ENCODE results near the gene NT5C1B. TPM values are rescaled to one million over a fixed set of nuclear protein-coding genes. Genes with fewer than 3 reads are reported as not detected.
A peak's percentile ranks its signal among the peaks of the same experiment; 100 is the strongest.

The NT5C1B gene
- polyA plus RNA-seq, 6 donors from 2014 or later, result 0.25 to 0.64 (median 0.39) TPM; not detected in 2

GRCh38 chr2:18612133-18612532 lies 22.8 kb upstream of the NT5C1B start:
- no peaks in the 10 kb centered on the region for H3K27me3 Mint-ChIP-seq
- peaks cover 0 to 5% (median under 1%) of the 10 kb centered on the region in 7 donors for H3K9me3 Mint-ChIP-seq
- DNase-seq (no peak), ATAC-seq (ENCODE audit: low read depth in 2 of 2) (no peak)
- H3K4me3 Mint-ChIP-seq, result no peak overlapping the region
- H3K4me1 Mint-ChIP-seq, result no peaks in the 10 kb centered on the region
- H3K27ac Mint-ChIP-seq, result no peak overlapping the region
- H3K36me3 Mint-ChIP-seq, result no peaks in the 10 kb centered on the region

GRCh38 chr2:18611604-18612003 lies 22.2 kb upstream of the NT5C1B start:
- H3K27ac Mint-ChIP-seq, result no peak overlapping the region
- no peaks in the 10 kb centered on the region for H3K27me3 Mint-ChIP-seq
- no peaks in the 10 kb centered on the region for H3K4me1 Mint-ChIP-seq
- ATAC-seq (ENCODE audit: low read depth in 2 of 2), result no peak
- no peak for DNase-seq
- H3K9me3 Mint-ChIP-seq, result peaks cover 0 to 5% (median 0%) of the 10 kb centered on the region in 7 donors
- H3K36me3 Mint-ChIP-seq, result no peaks in the 10 kb centered on the region
- H3K4me3 Mint-ChIP-seq, result no peak overlapping the region

DNA sequence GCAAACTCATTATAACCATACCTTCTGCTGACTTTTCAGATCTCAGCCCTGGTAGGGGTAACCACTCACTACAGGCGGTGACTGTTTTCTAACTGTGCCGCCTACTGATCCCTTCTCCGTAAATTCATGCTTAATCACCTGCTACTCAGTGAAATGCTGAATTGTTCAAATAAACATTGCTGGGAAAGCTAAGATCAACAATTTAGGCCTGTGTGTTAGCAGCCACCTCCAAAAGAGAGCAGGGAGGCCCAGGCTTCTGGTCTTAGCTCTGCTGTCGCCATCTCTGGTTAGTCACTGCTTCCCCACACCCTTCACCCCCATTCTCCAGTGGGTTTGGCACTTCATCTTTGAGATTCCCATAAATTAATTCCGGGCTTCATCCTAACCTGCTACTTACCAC lies 21.8 kb upstream of the NT5C1B start:
- H3K36me3 Mint-ChIP-seq, result no peaks in the 10 kb centered on the region
- no peaks in the 10 kb centered on the region for H3K27me3 Mint-ChIP-seq

GRCh38 chr2:18610651-18611050 lies 21.3 kb upstream of the NT5C1B start:
- ATAC-seq (ENCODE audit: low read depth in 2 of 2) (no peak), DNase-seq (no peak)
- H3K9me3 Mint-ChIP-seq, result peaks cover 0 to 4% (median 0%) of the 10 kb centered on the region in 7 donors
- H3K27ac Mint-ChIP-seq, result no peak overlapping the region
- H3K36me3 Mint-ChIP-seq, result no peaks in the 10 kb centered on the region
- no peaks in the 10 kb centered on the region for H3K4me1 Mint-ChIP-seq
- H3K27me3 Mint-ChIP-seq, result no peaks in the 10 kb centered on the region
- no peak overlapping the region for H3K4me3 Mint-ChIP-seq

More for the DNA sequence above, 21.8 kb upstream of the NT5C1B start:
- no peak for DNase-seq
- Mint-ChIP-seq H3K4me1 (no peaks in the 10 kb centered on the region), H3K27ac (no peak overlapping the region), H3K4me3 (no peak overlapping the region), H3K9me3 (peaks cover 0 to 4% (median 0%) of the 10 kb centered on the region in 7 donors)
- ATAC-seq (ENCODE audit: low read depth in 2 of 2), result no peak

DNA sequence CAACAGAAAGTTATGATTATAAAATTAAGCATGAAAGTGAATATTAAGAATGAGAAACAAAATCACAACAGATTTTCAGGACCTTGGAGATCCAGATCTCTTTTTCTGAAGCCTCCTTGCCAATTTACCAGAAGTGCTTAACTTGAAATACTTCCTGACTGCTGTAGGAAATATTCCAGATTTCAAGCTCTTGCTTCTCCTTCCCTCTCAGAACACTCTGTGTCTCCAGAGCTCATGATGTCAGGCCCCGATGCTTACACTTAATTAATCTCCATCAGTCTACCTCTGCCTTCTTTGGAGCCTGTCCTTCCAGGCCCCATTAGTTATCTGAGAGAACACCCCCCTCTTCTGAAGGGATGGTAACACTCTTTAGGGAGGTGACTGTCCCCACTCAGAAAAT lies 20.7 kb upstream of the NT5C1B start:
- Mint-ChIP-seq H3K4me3 (no peak overlapping the region), H3K27ac (no peak overlapping the region), H3K36me3 (no peaks in the 10 kb centered on the region), H3K9me3 (no peaks in the 10 kb centered on the region), H3K27me3 (no peaks in the 10 kb centered on the region), H3K4me1 (no peaks in the 10 kb centered on the region)
- ATAC-seq (ENCODE audit: low read depth in 2 of 2), result no peak
- no peak for DNase-seq

- Mint-ChIP-seq H3K27me3 (no peaks in the 10 kb centered on the region), H3K27ac (no peak overlapping the region), H3K4me1 (no peaks in the 10 kb centered on the region), H3K9me3 (no peaks in the 10 kb centered on the region), H3K36me3 (no peaks in the 10 kb centered on the region), H3K4me3 (no peak overlapping the region)
- ATAC-seq (ENCODE audit: low read depth in 2 of 2), result no peak
- DNase-seq, result no peak
Measured at GRCh38 chr2:18605115-18605514, 15.7 kb upstream of the NT5C1B start.

GRCh38 chr2:18604531-18604885 lies 15.1 kb upstream of the NT5C1B start:
- DNase-seq, result no peak
- H3K27ac Mint-ChIP-seq, result no peak overlapping the region
- no peaks in the 10 kb centered on the region for H3K27me3 Mint-ChIP-seq
- ATAC-seq (ENCODE audit: low read depth in 2 of 2), result no peak
- no peaks in the 10 kb centered on the region for H3K36me3 Mint-ChIP-seq
- no peak overlapping the region for H3K4me3 Mint-ChIP-seq
- H3K4me1 Mint-ChIP-seq, result no peaks in the 10 kb centered on the region
- no peaks in the 10 kb centered on the region for H3K9me3 Mint-ChIP-seq

DNA sequence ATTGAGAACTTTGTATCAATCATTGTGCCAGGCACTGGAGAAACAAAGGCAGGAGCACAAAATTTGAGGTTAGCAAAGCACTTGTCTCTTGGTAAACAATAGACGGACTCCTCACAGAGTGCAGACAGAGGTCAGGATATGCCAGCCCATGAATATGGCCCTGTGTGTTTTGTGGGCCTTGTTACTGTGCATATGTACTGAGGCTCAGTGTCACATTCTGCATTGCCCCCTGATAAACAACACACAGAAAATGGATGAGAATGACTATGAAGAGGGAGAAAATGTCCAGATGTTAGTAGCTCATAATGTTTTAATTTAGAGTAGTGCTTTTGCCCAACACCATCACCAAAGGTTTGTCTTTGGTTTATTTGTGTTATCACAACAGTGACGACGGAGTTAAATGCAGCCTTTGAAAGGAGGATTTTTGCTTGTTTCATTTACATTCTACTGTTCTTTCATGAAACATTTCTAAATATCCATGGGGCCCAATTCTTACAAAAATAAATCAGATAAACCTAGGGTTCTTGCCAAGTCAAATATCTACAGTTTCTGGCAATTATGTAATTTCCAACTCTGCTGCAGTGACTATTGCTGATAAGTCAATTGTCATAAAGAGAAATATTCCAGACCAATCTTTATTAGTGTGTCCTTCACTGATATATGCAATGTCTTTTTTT lies 14.6 kb upstream of the NT5C1B start:
- Mint-ChIP-seq H3K27ac (peak overlapping the region in 1 of 6 donors; percentile 51), H3K36me3 (no peaks in the 10 kb centered on the region), H3K9me3 (no peaks in the 10 kb centered on the region), H3K4me1 (no peaks in the 10 kb centered on the region), H3K27me3 (no peaks in the 10 kb centered on the region), H3K4me3 (no peak overlapping the region)
- DNase-seq (no peak), ATAC-seq (ENCODE audit: low read depth in 2 of 2) (no peak)

GRCh38 chr2:18602298-18602697 lies 12.9 kb upstream of the NT5C1B start:
- no peak overlapping the region for H3K27ac Mint-ChIP-seq
- DNase-seq (no peak), ATAC-seq (ENCODE audit: low read depth in 2 of 2) (no peak)
- no peaks in the 10 kb centered on the region for H3K36me3 Mint-ChIP-seq
- no peaks in the 10 kb centered on the region for H3K27me3 Mint-ChIP-seq
- no peaks in the 10 kb centered on the region for H3K9me3 Mint-ChIP-seq
- H3K4me1 Mint-ChIP-seq, result no peaks in the 10 kb centered on the region
- no peak overlapping the region for H3K4me3 Mint-ChIP-seq

DNA sequence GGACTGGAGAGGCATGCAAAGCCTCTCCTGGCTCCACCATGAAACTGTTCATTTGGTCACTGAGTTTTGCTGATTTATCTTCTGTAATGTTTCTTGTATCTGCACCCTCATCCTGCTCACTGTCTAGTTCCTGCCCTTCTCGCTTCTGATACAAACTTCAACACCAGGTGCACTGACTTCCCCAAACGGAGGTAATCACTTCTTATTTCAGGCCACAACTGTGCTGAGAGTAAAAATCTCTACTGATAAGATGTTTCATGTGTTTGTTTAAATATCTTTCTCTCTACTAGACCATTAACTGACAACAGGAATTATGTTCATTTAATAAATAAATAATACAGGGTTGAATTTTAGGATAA lies 10.9 kb upstream of the NT5C1B start:
- peaks cover 0 to 13% (median 6%) of the 10 kb centered on the region in 7 donors for H3K9me3 Mint-ChIP-seq
- no peaks in the 10 kb centered on the region for H3K27me3 Mint-ChIP-seq
- peaks cover 7 to 9% of the 10 kb centered on the region in 2 donors for H3K36me3 Mint-ChIP-seq
- H3K4me3 Mint-ChIP-seq, result no peak overlapping the region
- ATAC-seq (ENCODE audit: low read depth in 2 of 2), result peak in 1 of 2 donors; percentile 65
- DNase-seq, result no peak
- H3K4me1 Mint-ChIP-seq, result no peaks in the 10 kb centered on the region
- H3K27ac Mint-ChIP-seq, result no peak overlapping the region

DNA sequence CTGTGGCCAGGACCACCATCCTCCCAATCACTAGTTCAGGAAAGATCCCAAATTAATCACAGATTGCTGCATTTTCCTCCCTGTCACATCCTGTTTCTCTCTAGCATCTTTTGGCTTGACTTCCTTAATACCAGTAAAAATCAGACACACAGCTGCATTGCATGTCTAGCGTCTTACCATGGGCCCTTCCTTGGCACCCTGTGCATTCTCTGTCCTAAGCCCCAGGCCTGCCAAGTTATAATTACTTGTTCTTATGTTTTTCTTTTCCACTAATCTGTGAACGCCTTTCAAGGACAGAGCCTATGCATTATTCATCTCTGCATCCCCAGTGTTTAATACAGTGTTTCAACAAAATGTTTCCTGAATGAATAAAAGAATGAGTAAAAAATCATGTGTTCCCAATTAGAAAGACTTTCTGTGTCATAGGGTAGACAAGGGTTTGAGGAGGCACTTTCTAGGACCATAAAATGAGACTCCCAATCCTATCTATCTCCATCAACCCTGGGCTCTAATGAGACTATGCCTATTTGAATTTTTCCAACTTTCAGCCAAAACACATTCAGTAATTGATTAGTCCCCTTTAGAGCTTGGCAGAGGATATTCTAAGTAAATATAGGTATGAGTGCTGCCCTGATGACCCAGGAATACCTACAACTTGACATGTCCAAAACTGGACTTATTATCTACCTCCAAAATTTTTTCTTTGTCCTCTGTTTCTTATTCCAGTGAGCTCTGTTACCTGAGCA lies 10.3 kb upstream of the NT5C1B start:
- no peak overlapping the region for H3K4me3 Mint-ChIP-seq
- H3K36me3 Mint-ChIP-seq, result peaks cover 7 to 13% of the 10 kb centered on the region in 2 donors
- ATAC-seq (ENCODE audit: low read depth in 2 of 2) (no peak), DNase-seq (no peak)
- H3K9me3 Mint-ChIP-seq, result peaks cover 0 to 13% (median 6%) of the 10 kb centered on the region in 7 donors
- H3K27me3 Mint-ChIP-seq, result no peaks in the 10 kb centered on the region
- no peak overlapping the region for H3K27ac Mint-ChIP-seq
- no peaks in the 10 kb centered on the region for H3K4me1 Mint-ChIP-seq

DNA sequence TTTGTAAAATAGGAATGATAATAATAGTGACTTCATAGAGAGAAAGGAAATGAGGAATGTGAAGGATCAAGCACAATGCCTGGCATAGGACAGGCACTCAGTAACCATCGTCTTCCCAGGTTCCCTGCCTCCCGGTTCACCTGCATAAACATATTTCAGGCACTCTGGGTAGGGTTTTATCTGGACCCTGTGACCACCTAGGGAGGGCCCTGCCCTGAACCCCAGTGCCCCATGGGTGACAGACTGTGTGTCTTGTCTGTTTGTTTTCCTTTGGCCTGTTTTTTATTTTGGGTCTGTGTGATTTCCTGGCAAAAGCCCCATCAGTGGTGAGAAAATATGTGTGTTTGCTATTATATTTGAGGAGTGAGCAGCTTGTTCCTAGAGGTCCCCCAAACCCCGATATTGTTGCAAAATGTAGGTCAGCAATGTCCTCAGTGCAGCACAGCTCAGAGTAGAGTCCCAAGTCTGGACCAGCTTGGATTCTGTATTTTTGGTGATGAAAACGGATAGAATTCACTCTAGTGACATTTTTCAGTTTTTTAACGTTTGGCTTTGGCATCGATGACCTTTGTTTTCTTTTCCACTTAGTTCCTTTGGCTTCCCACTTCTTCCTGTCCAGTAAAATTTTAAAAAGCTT lies 9.6 kb upstream of the NT5C1B start:
- Mint-ChIP-seq H3K4me1 (no peaks in the 10 kb centered on the region), H3K36me3 (peaks cover 7 to 14% of the 10 kb centered on the region in 2 donors), H3K4me3 (no peak overlapping the region), H3K27ac (no peak overlapping the region), H3K27me3 (no peaks in the 10 kb centered on the region), H3K9me3 (peaks cover 0 to 13% (median 6%) of the 10 kb centered on the region in 7 donors)
- ATAC-seq (ENCODE audit: low read depth in 2 of 2) (no peak), DNase-seq (no peak)

- no peak for ATAC-seq (ENCODE audit: low read depth in 2 of 2)
- H3K4me1 Mint-ChIP-seq, result no peaks in the 10 kb centered on the region
Measured at GRCh38 chr2:18597618-18598017, 8.2 kb upstream of the NT5C1B start.

GRCh38 chr2:18596993-18597392 lies 7.6 kb upstream of the NT5C1B start:
- no peaks in the 10 kb centered on the region for H3K4me1 Mint-ChIP-seq
- H3K27me3 Mint-ChIP-seq, result peaks cover 0 to 5% (median 0%) of the 10 kb centered on the region in 3 donors
- no peak for ATAC-seq (ENCODE audit: low read depth in 2 of 2)
- peaks cover 7 to 27% of the 10 kb centered on the region in 2 donors for H3K36me3 Mint-ChIP-seq
- H3K27ac Mint-ChIP-seq, result no peak overlapping the region
- DNase-seq, result no peak
- peaks cover 0 to 13% (median 6%) of the 10 kb centered on the region in 7 donors for H3K9me3 Mint-ChIP-seq
- no peak overlapping the region for H3K4me3 Mint-ChIP-seq

More at GRCh38 chr2:18597618-18598017, 8.2 kb upstream of the NT5C1B start:
- DNase-seq, result no peak
- Mint-ChIP-seq H3K27ac (no peak overlapping the region), H3K4me3 (no peak overlapping the region), H3K9me3 (peaks cover 0 to 13% (median 6%) of the 10 kb centered on the region in 7 donors), H3K36me3 (peaks cover 7 to 22% of the 10 kb centered on the region in 2 donors), H3K27me3 (peaks cover 0 to 5% (median 0%) of the 10 kb centered on the region in 3 donors)

All from naive B cell (primary cell).